ENCODE measurements around the gene SLC25A23.
"Not testable (repeated sequence)": the region's sequence is repeated elsewhere in the genome, so short reads cannot be mapped to it uniquely, and the experiment has no call there.

Gene SLC25A23

GRCh38 chr19:6459262-6460098, at the start of gene SLC25A23:
Gene SLC25A23, minus strand, starts transcription at chr19:6459792. Its CDS starts 164 bp downstream, at chr19:6459628.
- DNase-seq, result peak; percentile 56

- not testable (repeated sequence) for DNase-seq
Measured at GRCh38 chr19:6508028-6508771, 48.6 kb upstream of the SLC25A23 start.

- DNase-seq, result no peak
Measured at GRCh38 chr19:6503407-6504201, 44.0 kb upstream of the SLC25A23 start.

- no peak for DNase-seq
Measured at GRCh38 chr19:6501740-6502648, 42.4 kb upstream of the SLC25A23 start, which contains the start of gene TUBB4A. Gene TUBB4A, minus strand, starts transcription at chr19:6502309. Its CDS starts 97 bp downstream, at chr19:6502212.

- no peak for DNase-seq
Measured at GRCh38 chr19:6500837-6501739, 41.5 kb upstream of the SLC25A23 start.

GRCh38 chr19:6499052-6499790, 39.6 kb upstream of the SLC25A23 start:
- DNase-seq, result no peak

GRCh38 chr19:6498294-6499036, 38.9 kb upstream of the SLC25A23 start:
- DNase-seq, result no peak

- no peak for DNase-seq
Measured at GRCh38 chr19:6495947-6496346, 36.4 kb upstream of the SLC25A23 start.

GRCh38 chr19:6494438-6495036, 34.9 kb upstream of the SLC25A23 start:
- no peak for DNase-seq

GRCh38 chr19:6491802-6492592, 32.4 kb upstream of the SLC25A23 start:
- DNase-seq, result no peak

- no peak for DNase-seq
Measured at GRCh38 chr19:6490134-6490533, 30.5 kb upstream of the SLC25A23 start.

GRCh38 chr19:6489278-6490061, 29.9 kb upstream of the SLC25A23 start:
- DNase-seq, result no peak

GRCh38 chr19:6484831-6485230, 25.2 kb upstream of the SLC25A23 start:
- DNase-seq, result no peak

- DNase-seq, result no peak
Measured at GRCh38 chr19:6484230-6484629, 24.6 kb upstream of the SLC25A23 start.

GRCh38 chr19:6483235-6483634, 23.6 kb upstream of the SLC25A23 start:
- no peak for DNase-seq

GRCh38 chr19:6482343-6482686, 22.7 kb upstream of the SLC25A23 start:
- DNase-seq, result no peak
